DMS 273 (cell line): ENCODE results near the gene PTPN3.
A peak's percentile ranks its signal among the peaks of the same experiment; 100 is the strongest.

Source experiments
- DNase-seq: peaks from one replicate; lab custom pipeline; 2025; ENCODE audit not compliant: unreplicated experiment; lab: John Stamatoyannopoulos, UW

Gene PTPN3

DNA sequence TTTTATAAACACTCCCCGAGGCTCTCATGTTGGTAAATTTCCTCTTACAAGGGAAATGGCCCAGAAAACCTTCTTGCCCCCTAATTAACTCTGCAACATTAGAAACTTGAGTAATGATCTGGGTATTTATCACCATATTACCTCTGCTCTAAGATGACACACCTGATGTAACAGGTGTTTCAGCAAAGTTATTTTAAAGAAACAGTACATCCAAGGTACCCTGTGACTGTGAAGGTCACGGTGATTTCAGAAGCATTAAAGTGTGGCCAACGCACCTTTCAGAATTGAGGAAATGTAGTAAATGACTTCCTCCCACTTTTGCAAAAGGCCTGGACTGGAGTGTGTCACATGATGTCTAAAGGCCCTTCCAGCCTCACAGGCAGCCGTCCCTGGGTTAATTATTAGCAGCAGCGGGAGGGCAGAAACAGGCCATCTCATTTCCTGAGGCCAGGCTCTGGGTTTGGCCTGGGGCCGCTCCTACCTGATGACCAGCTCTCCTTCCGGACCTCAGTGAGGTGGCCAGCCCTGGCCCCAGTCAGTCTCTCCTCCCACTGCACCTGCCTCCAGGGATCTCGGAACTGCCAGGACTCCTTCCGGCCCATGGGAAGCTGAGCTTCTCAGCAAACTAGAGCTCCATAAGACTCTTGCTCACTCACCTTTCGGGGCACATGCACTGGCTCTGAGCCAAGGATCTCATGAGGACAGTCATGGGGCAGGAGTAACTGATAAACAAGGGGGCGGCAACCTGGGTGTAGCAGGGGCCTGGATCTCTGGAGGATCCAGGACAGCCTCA is 20.7 kb downstream of the PTPN3 start:
- DNase-seq, result no peak

DNA sequence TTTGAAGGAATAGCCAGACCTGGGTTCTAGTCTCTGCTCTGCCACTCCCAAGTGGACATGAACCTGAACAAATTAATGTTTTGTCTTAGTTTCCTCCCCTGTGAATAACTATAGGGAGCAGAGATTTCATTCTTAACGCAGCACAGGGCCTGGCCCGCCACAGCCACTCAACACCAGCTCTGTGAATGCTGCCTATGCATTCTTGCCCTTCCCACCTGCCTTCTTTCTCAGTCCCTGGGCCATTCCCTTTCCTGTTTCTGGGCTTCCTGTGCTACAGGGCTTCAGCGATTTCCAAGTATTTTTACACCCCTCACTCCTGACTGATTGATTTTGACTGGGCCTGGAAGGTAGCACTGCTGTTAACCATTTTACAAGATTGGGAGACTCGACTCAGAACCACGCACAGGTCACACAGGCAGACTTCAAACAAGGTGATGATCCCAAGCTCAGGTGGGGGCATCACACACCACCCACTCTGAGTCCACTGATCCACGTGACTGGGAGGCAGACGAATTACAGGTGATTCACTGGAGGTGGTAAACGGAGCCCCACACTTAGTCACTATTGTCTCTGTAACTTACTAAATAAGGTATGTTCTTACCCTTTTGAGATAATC is 21.4 kb downstream of the PTPN3 start:
- no peak for DNase-seq

DNA sequence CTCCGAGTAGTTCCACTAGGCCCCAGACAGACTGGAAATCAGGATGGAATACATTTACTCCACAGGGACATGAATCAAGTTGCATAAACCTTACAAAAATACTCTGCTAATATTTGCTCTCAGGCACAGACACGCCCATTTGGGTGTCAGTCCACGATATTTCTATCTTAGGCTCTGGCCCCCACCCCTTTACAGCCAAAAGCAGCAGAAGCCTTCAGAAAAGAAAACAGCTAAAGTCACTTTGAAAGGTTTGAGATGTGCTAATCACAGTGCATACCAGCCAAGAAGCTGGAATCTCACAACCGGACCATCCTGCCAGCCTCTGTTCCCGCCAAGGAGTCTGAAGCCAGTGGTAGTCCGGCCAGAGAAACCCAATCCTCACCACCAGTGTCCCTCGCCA is 22.6 kb downstream of the PTPN3 start:
- no peak for DNase-seq

- DNase-seq, result no peak
Measured at GRCh38 chr9:109474944-109475343, 23.2 kb downstream of the PTPN3 start.

DNA sequence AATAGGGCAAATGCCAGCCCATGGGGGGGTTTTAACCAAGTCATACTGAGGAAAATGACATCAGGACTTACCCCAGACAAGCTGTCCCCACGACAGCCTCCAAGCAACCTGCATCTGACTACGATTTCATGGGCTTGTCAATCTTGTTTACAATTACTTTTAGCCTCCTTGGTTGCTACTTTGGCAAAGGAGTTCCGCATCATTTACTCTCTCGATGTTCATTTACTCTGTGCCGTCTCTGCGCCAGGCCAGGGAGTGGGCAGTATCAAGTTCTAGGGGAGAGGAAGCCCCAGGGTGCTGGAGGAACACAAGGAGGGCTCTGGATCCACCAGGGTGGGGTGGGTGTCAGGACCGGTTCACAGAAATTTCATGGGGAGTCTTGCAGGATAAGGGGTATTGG is 23.9 kb downstream of the PTPN3 start:
- DNase-seq, result no peak

DNA sequence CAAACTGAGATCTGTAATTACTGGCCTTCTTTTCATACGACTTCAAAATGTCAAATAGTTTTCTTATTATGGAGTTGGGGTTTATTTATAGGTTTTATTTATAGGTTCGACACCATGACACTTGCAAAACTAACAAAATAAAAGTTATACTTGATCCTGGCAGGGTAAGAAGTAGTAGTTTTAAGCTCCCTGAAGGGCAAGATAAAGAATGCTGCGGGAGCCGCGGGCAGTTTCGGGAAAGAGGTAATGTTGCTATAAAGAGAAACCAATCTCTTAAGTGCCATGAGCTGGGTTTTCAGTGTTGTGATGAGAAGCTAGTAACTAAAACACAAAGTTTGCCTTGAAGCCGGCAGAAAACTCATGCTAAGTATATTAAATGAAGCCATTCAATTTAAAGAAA is 24.8 kb downstream of the PTPN3 start:
- DNase-seq, result no peak

DNA sequence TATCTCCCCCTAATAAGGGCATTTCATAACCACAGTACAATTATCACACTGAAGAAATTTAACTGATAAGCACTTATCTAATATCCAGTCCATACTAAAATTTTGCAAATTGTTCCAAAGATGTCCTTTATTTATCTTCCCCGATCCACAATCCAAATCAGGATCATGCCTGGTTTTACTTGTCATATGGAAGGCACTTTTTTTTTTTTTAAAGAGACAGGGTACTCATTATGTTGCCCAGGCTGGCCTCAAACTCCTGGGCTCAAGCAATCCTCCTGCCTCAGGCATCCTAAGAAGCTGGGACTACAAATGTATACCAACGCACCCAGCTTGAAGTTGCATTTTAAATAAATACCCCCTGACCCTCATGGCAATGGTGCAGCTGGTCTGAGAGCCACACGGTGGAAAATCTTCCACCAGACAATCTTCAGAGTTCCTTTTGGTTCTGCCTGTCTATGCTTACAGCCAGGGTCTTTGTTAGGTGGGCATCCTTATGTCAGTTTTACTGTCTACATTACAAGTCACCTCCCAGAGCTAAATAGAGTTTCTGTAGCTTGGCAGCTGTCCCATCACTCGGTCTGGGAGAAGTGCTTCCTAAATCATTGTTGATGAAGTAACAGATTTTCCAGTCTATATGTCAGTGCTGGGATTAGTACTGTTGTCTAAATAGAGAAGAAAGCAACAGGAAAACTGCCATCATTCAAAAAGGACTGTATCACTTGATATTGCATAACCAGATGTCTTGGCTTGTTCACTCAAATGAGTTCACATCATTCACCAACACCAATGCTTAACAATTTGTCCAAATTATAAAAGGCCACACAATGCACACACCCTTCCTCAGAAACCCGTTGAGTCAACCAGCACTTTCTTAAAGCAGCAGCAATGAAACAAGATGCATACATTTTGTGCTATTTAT is 26.4 kb downstream of the PTPN3 start:
- DNase-seq, result peak; percentile 40

DNA sequence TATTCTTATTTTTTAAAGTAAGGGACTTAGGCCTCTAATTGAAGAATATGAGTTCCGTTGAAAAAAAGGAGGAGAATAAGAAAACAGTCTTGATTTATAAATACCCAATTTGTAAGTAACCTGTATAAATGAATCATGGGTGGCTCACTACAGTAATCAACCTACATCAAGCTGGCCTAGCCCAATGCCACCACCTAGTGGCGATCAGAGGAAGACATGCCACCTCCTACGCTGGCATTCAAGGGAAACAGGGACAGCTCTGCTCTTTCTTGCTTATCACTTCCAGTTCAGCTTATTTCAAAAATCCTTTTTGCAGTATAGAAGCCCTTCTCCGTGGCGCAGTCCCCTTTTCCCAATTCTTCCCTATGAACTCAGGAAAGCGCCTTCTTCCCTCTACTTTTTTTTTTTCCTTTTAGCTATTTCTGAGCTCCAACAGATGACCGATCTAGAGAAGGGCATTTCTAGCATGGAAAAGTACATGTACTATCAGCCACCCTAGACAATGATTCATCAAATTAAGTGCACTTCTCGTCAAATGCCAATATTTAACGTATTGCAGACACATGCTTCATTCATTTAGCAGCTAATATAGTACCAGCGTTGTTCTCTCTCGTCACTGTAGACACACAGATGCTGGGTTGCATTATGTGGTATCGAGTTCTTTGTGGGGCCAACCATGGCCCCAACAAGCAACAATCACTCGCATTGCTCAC is 28.3 kb downstream of the PTPN3 start:
- peak; percentile 81 for DNase-seq

- no peak for DNase-seq
Measured at GRCh38 chr9:109468927-109469326, 29.2 kb downstream of the PTPN3 start.

DNA sequence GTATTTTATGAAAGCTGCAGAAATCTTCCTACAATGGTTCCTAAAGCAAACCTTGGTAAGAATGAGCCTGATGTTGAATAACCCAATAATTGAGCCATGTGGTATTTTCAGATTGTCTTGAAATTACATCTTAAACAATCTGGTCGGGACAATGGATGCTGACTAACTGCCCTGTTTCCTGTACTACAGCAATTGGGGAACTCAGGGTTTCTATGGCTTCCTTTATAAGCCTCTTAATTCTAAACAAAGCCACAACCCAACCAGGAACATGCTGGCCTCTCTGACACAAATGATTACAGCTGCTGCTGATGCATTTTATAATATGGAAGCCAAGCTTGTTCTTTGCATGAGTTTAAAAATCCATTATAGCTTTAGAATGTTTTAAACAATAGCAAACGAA is 30.2 kb downstream of the PTPN3 start:
- no peak for DNase-seq

- no peak for DNase-seq
Measured at GRCh38 chr9:109466623-109467590, 31.2 kb downstream of the PTPN3 start.

- DNase-seq, result no peak
Measured at GRCh38 chr9:109463924-109464625, 34.0 kb downstream of the PTPN3 start.

DNA sequence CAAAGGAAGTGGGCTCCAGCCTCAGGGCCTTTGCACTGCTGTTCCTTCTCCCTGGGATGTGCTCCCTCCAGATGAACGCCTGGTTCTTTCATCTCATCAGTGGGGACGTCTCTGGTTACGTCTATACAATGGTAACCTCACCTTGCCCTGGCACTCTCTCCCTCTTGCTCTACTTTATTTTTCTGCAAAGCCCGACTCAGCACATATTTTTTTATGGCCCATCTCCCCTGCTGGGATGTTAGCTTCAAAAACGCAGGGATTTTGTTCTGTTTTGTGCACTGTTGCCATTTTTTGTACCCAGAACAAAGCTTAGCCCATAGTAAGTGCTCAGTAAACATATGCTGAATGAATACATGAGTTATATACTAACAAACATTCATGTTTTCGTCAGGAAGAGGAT is 37.5 kb downstream of the PTPN3 start:
- no peak for DNase-seq

DNA sequence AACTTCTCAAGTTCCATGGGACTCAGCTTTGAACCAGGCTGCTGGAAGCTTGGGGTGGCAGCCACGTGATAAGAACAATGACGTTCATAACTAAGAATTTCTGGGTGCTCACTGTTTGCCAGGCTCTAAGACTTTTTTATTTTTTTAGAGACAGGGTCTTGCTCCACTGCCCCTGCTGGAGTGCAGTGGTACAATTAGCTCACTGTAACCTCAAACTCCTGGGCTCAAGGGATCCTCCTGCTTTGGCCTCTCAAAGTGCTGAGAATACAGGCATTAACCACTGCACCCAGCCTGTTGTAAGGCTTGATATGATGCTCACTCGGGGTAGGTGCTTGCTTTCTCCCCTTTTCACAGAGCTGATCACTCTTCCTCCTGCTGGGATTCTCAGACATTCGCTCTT is 38.7 kb downstream of the PTPN3 start:
- DNase-seq, result no peak

DNA sequence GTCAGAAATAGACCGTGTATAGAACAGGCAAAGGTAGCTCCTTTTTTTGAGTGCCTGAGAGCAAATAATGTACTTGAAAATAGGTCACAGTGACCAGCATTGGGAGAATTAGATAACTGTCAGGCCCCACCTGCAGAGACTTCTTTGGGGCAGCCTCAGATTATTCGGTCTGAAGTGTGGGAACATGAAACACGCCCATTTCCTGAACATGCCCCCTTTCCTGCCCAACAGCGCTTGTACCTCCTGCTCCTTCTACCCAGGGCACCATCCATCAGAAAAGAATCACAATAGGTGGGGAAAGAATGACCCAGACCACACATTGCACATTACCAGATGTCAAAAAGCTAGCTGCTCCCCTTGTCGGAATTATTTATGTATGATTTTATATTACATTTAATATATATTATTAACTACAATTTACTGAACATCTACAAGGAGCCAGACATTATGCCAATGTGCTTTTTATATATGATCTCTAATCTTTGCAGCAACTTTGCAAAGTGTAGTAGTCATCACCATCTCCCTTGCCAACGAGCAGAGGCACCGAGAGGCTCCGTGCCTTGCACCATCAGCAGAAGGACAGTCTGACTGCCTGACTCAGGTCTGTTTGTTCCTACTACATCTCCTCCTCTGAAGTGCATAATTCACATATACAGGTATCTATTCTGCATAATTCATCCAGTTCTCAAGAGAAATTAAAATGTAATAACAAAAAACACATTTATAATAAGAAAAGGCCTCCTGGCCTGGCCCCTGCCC is 39.5 kb downstream of the PTPN3 start:
- no peak for DNase-seq

- DNase-seq, result no peak
Measured at GRCh38 chr9:109456811-109457210, 41.3 kb downstream of the PTPN3 start.

DNA sequence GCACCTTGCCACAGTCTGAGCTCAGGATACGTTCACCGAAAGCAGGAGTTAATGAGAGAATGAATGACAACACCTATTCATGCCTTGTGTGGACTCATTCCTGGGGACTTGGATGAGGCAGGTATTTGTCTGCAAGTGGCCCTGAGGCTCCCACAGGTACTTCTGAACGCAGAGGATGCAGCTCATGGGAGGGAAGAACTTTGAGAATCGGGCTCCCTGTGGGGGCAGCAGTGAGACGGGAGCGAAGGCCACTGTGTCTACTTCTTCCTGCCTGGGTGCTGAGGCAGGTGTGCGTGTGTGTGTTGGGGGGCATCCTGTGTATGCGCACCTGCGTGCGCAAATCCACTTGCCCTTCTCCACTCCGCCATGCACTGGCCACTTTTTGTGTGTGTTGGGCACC is 42.2 kb downstream of the PTPN3 start:
- no peak for DNase-seq

- no peak for DNase-seq
Measured at GRCh38 chr9:109455391-109455790, 42.7 kb downstream of the PTPN3 start.
